ENCODE data around the gene LLGL1.

GRCh38 chr17:18250259-18250658, 24.8 kb downstream of the LLGL1 start:
- TF ChIP-seq CTCF (IDR thresholded peaks at IDR 0.05; ENCODE audit: insufficient read depth, low read depth, low read length) (no peak), EZH2 (IDR thresholded peaks at IDR 0.05; ENCODE audit: insufficient read depth, low read length) (no peak)

Data from astrocyte (in vitro differentiated cells and primary cell).